Measurements from ENCODE around the gene KRTAP2-4. TPM values are rescaled to one million over a fixed set of nuclear protein-coding genes. Genes with fewer than 3 reads are reported as not detected.
"Not testable (repeated sequence)": the region's sequence is repeated elsewhere in the genome, so short reads cannot be mapped to it uniquely, and the experiment has no call there.

Gene KRTAP2-4
- total RNA-seq, 1 donor from 2014 or later, result not detected

DNA sequence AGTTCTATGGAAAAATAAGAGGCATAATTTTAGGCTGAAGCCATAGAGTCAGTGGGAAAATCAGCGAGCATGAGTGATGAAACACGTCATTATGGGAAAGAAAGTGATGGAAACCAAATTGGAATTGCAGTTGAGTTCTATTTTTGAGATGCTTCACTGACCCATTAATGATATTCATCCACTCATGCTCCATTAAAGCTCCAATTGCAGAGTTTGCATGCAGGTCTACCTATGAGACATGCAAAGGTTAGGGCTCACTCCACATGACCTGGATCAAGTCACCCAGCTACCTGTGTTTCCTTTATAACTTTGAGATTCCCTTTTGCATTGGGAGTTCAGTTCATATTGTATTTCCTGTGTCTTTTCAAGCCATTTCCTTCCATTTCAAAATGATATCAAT lies 8.0 kb upstream of the KRTAP2-4 start:
- DNase-seq, result no peak
- no peak overlapping the region for H3K27ac Mint-ChIP-seq (ENCODE audit: unreplicated experiment)
- peaks cover 8% of the 10 kb centered on the region for H3K36me3 Mint-ChIP-seq (ENCODE audit: unreplicated experiment)
- TF ChIP-seq, protein P1, sequence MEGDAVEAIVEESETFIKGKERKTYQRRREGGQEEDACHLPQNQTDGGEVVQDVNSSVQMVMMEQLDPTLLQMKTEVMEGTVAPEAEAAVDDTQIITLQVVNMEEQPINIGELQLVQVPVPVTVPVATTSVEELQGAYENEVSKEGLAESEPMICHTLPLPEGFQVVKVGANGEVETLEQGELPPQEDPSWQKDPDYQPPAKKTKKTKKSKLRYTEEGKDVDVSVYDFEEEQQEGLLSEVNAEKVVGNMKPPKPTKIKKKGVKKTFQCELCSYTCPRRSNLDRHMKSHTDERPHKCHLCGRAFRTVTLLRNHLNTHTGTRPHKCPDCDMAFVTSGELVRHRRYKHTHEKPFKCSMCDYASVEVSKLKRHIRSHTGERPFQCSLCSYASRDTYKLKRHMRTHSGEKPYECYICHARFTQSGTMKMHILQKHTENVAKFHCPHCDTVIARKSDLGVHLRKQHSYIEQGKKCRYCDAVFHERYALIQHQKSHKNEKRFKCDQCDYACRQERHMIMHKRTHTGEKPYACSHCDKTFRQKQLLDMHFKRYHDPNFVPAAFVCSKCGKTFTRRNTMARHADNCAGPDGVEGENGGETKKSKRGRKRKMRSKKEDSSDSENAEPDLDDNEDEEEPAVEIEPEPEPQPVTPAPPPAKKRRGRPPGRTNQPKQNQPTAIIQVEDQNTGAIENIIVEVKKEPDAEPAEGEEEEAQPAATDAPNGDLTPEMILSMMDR (IDR thresholded peaks at IDR 0.05; ENCODE audit: partially characterized antibody, unreplicated experiment), result no peak
- H3K4me1 Mint-ChIP-seq (ENCODE audit: low read depth, unreplicated experiment), result peaks cover 5% of the 10 kb centered on the region
- H3K9me3 Mint-ChIP-seq (ENCODE audit: unreplicated experiment), result peaks cover 9% of the 10 kb centered on the region
- no peak overlapping the region for H3K4me3 Mint-ChIP-seq (ENCODE audit: unreplicated experiment)
- peaks cover 8% of the 10 kb centered on the region for H3K27me3 Mint-ChIP-seq (ENCODE audit: unreplicated experiment)

DNA sequence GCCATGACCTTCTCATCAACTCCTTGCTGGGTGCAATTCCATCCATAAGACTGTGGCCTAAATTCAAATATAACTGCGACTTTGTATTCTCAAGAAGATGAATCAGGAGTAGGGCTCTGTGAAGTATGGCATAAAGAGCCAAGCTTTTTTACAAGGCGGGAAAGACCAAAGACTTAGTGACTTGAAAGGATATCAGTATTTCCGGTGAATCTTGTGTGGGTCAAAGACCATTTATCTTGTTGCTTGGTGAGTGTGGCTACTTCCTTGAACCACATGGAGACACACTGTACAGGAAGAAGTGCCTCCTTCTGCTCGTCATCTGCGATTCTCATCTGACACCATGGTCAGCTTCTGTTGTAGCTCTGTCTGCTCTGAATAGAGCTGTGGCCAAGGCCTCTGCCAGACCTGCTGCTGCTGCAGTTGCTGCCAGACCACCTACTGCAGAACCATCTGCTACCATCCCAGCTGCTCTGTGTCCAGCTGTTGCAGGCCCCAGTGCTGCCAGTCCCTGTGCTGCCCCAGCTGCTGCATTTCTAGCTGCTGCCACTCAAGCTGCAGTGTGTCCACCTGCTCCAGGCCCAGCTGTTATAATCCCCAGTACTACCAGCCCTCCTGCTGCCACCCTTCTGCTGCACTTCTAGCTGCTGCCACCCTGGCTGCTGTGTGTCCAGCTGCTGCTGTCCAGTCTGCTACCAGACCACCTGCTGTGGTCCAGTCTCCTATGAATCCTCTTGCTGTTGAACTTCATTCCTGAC lies 6.1 kb upstream of the KRTAP2-4 start:
- TF ChIP-seq, protein P1 (IDR thresholded peaks at IDR 0.05; ENCODE audit: partially characterized antibody, unreplicated experiment), result no peak
- peak; percentile 48 for DNase-seq
- Mint-ChIP-seq H3K27ac (ENCODE audit: unreplicated experiment) (peak overlapping the region; percentile 90), H3K9me3 (ENCODE audit: unreplicated experiment) (peaks cover 9% of the 10 kb centered on the region), H3K27me3 (ENCODE audit: unreplicated experiment) (peaks cover 8% of the 10 kb centered on the region), H3K36me3 (ENCODE audit: unreplicated experiment) (peaks cover 8% of the 10 kb centered on the region), H3K4me1 (ENCODE audit: low read depth, unreplicated experiment) (peaks cover 5% of the 10 kb centered on the region), H3K4me3 (ENCODE audit: unreplicated experiment) (peak overlapping the region; percentile 67)

DNA sequence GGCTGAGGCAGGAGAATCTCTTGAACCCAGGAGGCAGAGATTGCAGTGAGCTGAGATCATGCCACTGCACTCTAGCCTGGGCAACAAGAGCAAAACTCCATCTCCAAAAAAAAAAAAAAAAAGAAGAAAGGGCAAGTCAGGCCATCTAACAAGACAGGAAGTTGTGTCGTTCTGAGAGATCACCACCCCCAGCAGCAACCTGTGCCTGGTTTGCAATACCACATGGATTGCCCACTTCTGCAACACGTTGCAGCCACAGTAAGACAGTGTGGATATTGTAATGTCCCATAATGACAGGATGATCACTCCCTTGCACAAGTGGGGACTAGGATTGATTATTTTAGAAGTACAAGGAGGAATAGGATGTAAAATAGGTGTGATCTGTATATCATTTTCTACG lies 3.4 kb upstream of the KRTAP2-4 start:
- H3K27ac Mint-ChIP-seq (ENCODE audit: unreplicated experiment), result no peak overlapping the region
- H3K9me3 Mint-ChIP-seq (ENCODE audit: unreplicated experiment), result peaks cover 9% of the 10 kb centered on the region
- H3K27me3 Mint-ChIP-seq (ENCODE audit: unreplicated experiment), result peaks cover 8% of the 10 kb centered on the region
- DNase-seq, result no peak
- peaks cover 13% of the 10 kb centered on the region for H3K36me3 Mint-ChIP-seq (ENCODE audit: unreplicated experiment)
- TF ChIP-seq, protein P1 (IDR thresholded peaks at IDR 0.05; ENCODE audit: partially characterized antibody, unreplicated experiment), result no peak
- H3K4me3 Mint-ChIP-seq (ENCODE audit: unreplicated experiment), result no peak overlapping the region
- peaks cover 5% of the 10 kb centered on the region for H3K4me1 Mint-ChIP-seq (ENCODE audit: low read depth, unreplicated experiment)

GRCh38 chr17:41067281-41067680 lies 1.6 kb upstream of the KRTAP2-4 start:
- H3K4me3 Mint-ChIP-seq (ENCODE audit: unreplicated experiment), result no peak overlapping the region
- no peak for DNase-seq
- H3K27me3 Mint-ChIP-seq (ENCODE audit: unreplicated experiment), result peaks cover 7% of the 10 kb centered on the region
- peaks cover 11% of the 10 kb centered on the region for H3K36me3 Mint-ChIP-seq (ENCODE audit: unreplicated experiment)
- TF ChIP-seq, protein P1 (IDR thresholded peaks at IDR 0.05; ENCODE audit: partially characterized antibody, unreplicated experiment), result no peak
- peaks cover 5% of the 10 kb centered on the region for H3K4me1 Mint-ChIP-seq (ENCODE audit: low read depth, unreplicated experiment)
- no peak overlapping the region for H3K27ac Mint-ChIP-seq (ENCODE audit: unreplicated experiment)
- H3K9me3 Mint-ChIP-seq (ENCODE audit: unreplicated experiment), result peaks cover 9% of the 10 kb centered on the region

- not testable (repeated sequence) for H3K4me1 Mint-ChIP-seq (ENCODE audit: low read depth, unreplicated experiment); H3K36me3 Mint-ChIP-seq (ENCODE audit: unreplicated experiment); H3K9me3 Mint-ChIP-seq (ENCODE audit: unreplicated experiment); H3K27me3 Mint-ChIP-seq (ENCODE audit: unreplicated experiment); H3K27ac Mint-ChIP-seq (ENCODE audit: unreplicated experiment); H3K4me3 Mint-ChIP-seq (ENCODE audit: unreplicated experiment); DNase-seq
Measured at GRCh38 chr17:41065016-41065689, 526 bp downstream of the KRTAP2-4 start.

Data from glutamatergic neuron (in vitro differentiated cells).